ENCODE data around the gene SLC6A7.

SLC6A7 gene

DNA sequence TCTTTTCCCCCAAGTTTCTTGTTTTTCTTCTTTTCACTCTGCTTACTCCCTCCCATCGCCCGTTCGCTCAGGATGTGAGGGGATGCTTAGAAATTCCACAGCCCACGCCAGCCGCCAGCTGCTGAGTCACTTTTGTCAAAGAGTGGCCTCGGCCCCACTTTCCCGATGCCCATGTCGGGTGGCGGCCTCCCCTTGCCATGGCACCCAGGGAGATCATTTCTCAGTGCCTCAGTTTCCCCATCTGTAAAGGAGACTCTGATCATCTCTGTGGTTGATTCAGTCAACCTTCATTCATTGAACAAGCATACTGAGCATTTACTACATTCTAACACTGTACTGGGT lies 33.9 kb upstream of the SLC6A7 start:
- no peak for DNase-seq

DNA sequence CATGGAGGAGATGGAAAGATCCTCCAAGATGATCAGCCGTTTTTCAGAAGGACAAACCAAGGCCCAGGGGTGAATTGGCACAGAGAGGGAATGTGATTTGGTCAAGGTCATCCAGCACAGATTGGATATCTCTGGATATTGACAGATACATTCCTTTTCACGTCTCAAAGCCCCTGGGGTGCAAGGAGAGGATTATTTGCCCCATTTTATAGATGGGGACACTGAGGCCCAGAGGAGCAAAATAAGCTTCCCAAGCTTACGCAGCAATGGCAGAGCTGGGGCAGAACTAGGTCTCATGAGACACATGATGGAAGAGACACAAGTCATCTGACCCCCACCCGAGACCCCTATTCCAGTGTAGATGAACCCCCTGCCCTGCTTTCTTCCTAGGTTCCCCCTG lies 33.3 kb upstream of the SLC6A7 start:
- DNase-seq = no peak

DNA sequence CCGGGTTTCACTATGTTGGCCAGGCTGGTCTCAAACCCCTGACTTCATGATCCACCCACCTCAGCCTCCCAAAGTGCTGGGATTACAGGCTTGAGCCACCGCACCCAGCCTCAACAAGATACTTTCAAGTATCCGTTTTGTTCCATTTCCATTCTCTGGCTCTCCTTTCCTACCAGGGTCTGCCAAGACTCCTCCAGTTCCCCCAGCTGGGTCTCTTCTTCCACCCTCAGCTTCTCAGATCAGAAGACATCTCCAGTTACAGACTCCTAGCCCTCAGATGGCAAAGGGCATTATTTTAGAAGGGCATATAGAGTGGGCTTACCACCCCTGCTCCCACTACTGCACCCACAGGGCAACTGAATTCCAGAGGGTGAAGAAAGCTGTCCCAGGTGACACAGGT lies 32.7 kb upstream of the SLC6A7 start:
- no peak for DNase-seq

DNA sequence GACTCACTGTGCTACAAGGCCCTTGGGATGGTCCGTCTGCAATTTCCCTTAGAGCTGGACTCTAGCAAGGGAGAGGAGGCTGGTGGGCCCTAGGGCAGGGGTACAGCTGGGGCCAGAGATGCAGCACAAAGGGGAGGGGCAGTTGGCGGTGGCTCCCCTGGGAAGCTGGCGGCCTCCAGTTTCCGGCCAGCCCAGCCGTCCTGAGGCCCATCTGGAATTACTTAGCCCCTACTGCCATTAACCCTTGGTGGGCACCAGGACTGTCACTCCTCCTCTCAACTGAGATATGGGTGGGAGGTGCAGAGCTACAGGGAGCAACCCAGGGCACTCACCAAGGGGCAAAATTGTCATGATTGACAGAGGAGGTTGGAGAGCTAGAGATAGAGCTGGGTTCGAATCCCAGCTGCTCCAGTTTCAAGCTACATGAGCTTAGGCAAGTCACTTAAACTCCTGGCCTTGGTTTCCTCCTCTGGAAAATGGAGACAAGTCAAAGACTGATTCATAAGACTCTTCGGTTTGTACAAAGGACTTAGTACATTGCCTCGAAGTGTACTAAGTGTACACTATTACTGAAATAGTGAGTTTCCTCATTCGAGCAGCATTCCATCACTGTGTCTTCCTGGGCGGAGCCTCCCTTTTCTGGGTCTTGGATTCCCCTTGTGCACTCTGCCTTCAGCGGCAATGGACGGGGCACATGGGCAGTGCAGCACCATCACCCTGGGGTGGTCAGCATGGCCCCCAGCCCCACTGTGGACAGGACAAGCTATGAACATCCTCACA lies 31.5 kb upstream of the SLC6A7 start:
- peak; percentile 40 for DNase-seq

DNA sequence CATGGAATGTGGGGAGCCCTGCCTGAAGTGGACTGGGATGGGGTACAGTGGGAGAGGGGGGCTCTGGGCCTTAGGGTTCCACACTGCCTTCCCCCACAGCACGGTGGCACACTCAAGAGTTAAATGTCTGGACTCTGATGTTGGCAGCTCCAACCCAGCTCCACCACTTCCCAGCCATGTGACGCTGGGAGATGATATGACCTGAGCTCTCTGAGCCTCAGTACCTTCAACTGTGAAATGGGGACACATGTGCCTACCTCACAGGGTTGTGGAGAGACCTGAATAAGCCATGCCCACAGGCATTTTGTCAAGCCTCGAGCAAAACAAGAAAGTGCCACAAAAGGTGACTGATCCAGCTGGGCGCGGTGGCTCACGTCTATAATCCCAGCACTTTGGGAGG lies 30.8 kb upstream of the SLC6A7 start:
- no peak for DNase-seq

DNA sequence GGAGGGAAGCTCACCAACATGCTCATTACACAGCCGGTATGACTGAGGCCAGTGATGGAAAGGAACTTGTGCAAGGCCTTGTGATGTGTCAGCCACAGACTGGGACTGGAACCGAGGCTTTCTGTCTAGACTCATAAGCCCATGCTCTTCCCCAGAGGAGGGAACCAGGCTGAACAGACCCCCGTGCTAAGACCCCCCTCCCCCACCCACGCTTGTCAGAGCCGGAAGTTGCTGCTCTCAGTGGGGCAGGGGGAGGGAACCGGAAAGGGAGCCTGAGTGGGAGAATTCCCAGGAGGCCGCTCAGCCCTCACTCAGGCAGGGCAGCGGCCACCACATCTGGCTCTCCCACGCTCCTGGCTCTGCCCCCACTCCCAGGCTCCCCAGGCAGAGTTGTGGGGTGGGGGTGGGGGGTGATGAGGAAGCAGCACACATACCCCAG lies 30.1 kb upstream of the SLC6A7 start:
- DNase-seq = peak; percentile 28

DNA sequence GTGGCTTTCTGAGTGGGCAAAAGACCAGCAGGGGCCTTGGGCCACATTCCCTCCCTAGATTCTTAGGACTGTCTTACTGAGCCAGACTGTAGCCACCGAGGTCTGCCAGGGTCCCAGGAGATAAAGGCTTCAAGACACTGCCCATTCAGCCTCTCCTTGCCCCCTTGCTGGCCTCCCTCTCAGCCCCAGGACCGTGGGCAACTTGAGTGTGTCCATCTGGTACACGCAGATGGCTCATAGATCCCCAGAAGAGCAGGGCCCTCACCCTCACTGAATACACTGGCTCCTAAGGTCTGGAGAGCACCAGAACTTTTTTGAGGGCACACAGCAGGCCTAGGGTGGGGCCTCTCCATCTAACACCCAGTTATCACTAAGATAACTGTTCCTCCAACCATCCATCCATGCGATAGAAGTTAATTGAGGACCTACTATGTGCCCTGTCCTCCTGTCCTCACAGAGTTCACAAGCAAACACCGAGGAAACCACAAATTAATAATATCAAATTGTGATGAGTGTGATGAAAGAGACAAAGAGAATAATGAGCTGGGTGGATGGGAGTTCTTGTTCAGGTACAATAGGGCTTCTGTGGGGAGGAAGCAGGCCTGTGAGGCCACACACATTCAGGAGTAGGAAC lies 29.3 kb upstream of the SLC6A7 start:
- DNase-seq = no peak

DNA sequence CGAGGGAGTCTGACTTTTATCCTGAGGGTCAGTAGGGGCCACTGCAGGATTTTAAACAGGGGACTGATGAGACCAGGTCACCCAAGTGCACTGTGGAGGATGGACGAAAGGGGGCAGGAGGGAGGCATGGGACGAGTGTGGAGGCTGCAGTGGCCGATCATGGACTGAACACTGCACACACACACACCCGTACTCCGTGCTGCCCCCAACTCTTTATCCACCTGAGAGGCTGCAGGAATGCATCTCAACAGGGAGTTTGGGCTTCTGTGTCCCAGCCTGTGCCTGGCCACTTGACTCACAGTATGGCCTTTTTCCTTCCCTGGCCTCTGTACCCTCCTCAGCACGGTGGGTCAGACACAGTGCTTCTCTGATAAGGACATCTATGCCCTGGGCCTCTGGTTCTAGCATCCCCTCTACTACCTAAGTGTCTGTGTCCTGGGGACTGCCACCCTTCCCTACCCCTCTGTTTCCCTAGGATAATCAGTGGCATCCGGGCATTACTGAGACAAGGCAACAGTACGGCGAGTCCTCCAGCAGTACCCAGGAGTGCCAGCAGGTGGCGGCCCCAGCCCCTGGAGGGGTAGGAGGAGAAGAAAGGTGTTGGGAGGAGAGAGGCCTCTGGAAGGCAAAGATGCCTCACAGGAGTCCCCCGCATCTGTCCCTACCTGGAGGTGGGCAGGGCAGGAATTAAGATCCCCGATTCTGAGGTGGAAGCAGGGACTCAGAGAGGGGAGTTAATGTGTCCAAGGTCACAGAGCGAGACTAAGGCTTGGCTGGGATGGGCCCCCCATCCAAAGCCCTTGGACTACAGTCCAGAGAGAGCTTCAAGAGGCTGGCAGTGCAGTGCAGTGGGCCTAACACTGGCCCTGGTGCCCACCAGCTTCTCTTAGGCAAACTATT lies 28.4 kb upstream of the SLC6A7 start:
- peak; percentile 83 for DNase-seq

DNA sequence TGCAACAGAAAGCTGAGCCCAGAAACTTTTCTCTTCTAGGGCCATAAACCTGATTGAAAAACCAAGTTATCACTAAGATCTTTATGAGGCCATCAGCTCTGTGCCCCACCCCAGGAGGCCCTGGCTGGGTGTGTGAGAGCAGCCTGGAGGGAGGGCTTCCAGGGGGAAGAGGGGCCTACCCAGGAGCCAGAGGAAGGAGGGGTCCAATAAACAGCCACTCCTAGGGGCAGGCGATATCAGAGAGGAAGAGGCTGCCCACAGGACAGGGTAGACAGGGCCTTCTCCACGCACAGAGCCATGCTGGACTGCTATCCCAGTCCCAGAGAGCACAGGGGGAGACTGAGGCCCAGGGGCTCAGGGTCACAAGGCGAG lies 27.7 kb upstream of the SLC6A7 start:
- no peak for DNase-seq

DNA sequence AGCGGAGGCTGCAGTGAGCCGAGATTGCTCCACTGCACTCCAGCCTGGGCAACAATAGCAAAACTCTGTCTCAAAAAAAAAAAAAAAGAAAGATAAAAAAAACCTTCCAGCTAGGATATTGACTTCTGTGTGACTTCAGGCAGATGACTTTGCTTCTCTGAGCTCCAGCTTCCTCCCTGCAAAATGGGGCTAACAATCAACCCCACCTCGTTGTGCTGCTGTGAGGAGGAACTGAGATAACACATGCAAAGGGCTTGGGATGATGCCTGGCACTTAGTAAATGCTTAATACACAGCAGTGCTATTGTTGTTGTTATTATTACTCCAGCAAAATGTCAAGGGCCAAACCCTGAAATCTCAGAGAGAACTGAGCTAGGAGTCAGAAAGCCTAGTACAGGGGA lies 26.8 kb upstream of the SLC6A7 start:
- no peak for DNase-seq

DNA sequence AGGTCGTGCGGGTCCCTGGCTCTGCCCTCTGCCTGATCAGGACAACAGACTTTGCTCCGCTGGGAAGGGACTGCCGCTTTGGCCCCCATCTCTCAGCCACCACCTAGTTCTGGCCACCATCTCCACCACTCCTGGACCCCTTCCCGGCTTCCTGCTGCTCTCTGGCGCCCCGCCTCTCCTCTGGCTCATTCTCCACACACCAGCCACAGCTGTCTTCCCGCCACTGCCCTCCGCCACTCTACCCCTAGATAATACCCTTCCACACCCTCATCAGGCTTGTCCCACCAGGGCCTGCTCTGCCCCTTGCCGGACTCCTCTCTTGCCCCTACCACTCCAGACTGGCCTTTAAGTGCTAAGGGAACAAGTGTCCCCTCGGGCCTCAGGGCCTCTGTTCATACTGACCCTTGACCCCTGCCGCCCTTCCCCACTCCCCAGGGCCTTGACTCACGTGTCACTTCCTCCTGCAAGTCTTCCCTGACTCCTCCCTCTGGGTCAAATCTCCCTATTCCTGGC lies 26.3 kb upstream of the SLC6A7 start:
- peak; percentile 47 for DNase-seq

DNA sequence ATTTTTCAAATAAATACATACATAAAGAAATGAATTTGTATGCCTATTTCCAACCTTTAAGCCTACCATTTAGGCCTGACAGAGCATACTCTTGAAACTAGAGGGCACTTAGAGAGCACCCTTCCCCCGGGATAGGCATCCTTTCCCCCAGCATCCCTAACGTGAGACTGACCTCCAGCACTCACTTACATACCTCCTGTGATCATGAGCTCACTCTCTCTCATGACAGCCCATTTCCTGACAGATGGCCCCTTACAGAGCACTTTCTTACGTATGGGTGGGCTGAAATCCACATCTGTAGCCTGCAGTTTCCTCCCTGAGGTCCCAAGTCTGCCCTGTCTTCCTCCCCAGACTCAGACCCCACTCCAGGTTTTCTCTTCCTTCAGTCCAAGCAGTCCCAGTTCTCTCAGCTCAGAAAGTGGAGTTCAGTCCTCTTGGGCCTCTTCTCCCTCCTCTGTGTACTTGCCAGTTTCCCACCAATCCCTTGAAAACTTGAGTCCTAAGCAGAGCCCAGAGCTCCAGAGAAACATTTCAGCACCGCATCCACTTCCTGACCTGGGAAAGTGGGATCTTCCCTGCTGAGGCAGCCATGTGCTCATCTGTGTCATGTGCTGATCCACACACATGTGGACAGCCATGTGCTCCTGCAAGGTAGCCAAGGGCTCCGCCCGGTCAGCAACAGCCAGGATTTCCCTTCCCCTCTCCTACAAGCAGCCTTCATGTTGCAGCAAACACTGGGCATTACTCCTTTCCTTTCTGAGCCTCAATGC lies 25.5 kb upstream of the SLC6A7 start:
- no peak for DNase-seq

DNA sequence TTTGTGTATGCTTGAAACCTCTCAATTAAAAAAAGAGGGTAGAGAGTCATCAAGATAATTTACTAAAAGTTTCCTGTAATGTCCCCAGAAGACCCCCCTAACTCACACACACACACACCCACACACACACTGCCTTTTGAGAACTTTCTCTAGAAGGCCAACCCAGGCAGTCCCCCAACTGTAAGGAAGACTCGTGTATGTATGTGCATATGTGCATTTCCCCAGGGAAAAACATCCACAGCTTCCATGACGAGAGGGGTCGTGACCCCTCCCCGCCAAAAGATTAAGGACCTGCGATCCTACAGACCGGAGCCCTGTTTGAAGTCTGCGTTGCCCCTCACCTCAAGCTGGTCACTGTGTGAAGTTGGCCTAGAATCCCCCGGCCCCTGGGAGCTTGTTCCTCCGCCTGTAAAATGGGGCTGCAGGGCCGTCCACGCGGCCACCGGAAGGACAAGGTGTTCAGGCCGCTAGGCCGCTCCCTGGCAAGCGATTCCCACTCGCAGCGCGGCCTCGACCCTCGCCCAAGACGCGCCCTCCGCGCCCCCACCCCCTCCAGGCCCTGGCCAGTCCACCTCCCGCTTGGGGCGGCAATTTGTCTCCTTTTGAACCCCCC lies 23.7 kb upstream of the SLC6A7 start:
- DNase-seq = no peak

DNA sequence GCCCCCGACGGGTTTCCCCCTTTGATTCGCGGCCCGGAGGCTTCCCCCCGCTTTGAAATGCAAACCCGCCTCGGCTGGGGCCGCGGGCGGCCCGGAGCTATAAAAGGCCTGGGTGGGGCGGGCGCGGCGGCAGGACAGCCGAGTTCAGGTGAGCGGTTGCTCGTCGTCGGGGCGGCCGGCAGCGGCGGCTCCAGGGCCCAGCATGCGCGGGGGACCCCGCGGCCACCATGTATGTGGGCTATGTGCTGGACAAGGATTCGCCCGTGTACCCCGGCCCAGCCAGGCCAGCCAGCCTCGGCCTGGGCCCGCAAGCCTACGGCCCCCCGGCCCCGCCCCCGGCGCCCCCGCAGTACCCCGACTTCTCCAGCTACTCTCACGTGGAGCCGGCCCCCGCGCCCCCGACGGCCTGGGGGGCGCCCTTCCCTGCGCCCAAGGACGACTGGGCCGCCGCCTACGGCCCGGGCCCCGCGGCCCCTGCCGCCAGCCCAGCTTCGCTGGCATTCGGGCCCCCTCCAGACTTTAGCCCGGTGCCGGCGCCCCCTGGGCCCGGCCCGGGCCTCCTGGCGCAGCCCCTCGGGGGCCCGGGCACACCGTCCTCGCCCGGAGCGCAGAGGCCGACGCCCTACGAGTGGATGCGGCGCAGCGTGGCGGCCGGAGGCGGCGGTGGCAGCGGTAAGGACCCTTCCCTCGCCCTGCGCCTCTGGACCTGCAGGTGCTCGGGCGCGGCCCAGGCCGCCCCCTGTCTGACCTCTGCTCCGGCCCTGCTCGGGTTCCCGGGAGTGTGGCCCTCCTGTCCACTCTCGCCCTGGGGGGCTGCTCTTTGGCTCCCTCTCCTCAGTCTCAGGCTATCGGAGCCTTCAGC lies 23.0 kb upstream of the SLC6A7 start, which contains the start of gene CDX1:
Gene CDX1 (plus strand): TSS at position 129 of the 862 bp plus-strand sequence. CDS start 99 bp downstream, at position 228.
- no peak for DNase-seq

DNA sequence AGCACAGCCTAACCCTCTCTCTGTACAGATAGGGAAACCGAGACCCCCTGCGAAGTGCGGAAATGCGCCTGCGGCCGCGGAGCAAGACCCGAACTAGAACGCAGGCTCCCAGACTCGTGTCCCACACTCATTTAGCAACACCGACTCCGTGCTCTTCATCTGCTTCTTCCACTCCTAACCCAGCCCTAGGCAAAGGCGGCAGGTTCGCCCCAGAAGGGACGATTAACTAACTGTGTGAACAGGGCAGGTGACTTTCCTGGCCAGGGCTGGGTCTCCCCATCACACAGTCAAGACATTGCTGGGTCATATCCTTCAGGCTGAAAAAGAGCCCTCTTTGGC lies 22.4 kb upstream of the SLC6A7 start:
- DNase-seq = no peak

DNA sequence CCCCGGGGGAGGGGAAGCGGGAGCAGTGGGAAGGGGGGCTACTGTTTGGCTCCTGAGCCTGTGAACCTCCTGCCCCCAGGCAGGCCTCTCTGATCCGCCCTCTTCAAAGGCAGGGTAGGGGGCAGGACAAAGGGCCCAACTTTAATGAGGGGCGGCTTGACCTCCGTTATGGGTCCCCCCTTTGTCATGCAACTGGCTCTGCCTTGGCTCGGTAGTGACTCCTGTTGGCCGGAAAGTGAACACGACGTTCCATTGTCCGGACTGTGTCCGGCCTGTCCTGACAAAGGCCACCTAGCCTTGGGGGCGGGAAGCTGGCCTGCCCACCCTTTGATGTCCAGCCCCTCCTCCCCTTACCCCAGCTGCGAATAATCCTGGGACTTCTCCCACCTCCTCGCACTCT lies 22.0 kb upstream of the SLC6A7 start:
- DNase-seq = no peak

DNA sequence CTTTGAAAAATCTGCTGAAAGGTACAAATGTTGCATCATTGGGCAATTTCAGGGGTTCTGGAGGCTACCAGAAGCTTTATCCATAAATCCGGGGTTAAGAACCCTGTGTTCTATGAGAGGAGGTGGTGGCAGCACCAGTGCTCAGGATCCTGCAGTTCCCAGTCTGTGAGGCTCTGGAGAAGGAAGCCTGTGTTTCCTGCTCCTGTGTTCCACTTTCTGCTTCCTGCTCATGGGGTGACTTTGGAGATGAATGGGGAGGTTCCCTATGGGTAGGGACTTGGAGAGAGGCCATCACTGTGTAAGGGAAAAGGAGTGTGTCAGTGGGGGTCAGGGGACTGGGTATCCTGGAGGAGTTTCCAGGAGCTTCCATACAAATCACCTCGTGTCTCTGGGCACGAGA lies 21.0 kb upstream of the SLC6A7 start:
- no peak for DNase-seq

DNA sequence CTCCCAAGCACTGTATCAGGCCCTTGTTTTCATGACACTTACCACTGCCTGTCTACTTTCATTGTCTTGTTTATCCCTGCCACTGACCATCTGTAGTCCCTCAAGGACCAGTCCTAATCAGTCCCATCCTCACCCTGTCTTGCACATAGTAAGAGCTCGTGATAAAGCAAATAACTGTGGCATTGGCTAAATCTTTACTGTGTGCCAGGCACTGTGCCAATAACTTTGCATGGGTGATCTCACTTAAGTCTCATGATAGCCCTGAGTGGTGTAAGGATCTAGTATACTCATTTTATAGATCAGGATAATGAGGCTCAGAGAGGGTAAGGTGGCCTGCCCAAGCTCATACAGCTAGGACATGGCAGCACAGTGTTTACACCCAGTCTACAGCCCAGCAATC lies 17.7 kb upstream of the SLC6A7 start:
- DNase-seq = no peak

DNA sequence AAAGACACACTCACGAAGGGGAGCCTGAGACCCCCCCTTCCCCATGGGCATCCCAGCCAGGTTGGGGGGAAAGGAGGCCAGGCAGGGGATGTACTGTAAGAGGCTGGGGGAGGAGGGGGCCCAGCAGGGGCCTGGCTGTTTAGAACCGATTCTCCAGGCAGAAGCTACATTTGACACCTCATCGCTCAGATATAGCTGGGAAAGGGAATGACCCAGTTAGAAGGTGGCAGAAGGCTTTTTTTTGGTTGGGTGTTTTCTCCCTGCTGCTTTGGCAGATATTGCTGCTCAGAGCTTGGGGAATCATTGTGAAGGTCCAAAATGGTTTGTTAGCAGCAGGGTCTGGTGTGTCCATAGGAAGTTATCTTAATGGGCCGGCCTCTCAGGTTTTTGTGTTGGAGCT lies 17.3 kb upstream of the SLC6A7 start:
- DNase-seq = no peak

DNA sequence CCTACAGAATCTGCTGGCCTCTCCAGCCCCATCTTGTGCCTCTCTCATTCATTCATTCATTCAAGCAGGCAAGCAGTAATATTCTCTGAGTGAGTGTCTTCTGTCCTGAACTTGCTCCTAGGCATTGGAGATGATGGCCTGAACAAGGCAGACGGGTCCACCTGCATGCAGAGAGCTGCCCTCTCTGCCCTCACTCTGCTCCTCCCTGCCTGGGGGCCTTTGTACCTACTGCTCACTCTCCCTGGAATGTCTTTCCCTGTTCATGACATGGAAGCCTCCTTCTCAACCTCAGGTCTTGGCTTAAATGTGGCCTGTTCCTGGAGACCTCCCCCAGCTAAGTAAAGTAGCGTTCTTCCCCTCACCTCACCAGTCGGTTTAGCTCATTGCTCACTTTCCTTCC lies 16.7 kb upstream of the SLC6A7 start:
- DNase-seq = no peak

DNA sequence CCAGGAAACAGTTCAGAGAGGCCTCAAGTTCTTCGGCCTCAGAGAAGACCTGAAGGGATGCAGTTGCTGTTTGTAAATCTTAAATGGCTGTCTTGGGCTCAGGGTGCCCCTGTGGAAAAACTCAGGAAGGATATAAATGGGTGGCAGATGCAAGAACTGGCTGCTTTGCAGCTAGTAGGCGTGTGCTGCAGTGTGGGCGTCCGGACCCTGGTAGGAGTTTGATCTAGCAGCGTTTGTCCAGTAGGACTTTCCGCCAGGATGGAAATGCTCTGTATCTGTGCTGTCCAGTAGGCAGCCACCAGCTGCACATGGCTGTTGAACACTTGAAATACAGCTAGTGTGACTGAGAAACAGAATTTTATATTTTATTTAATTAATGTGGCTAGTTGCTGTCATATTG lies 15.6 kb upstream of the SLC6A7 start:
- no peak for DNase-seq

Measured in NCI-H69 (cell line).